IMR-90 (cell line): ENCODE measurements around the gene GGT6. TPM values are rescaled to one million over a fixed set of nuclear protein-coding genes. Genes with fewer than 3 reads are reported as not detected.

Experiments
- ATAC-seq: fragments of 200-7000 bp; cut with Tn5 transposase; 2 replicates; pipeline ENCODE4 v1.9.1; 2020; ENCODE audit warnings: low read depth, mild to moderate bottlenecking, moderate library complexity
- BruUV-seq: library from RNA; stranded (reverse); fragments of 400-500 nt; replicated peaks from 2 replicates; lab custom pipeline; 2021; lab: Mats Ljungman, UMichigan
- CTCF ChIA-PET: fragments of 300-600 bp; formaldehyde crosslinking; extraction: SDS; loops from one replicate; lab custom pipeline; 2021; ENCODE audit warnings: antibody characterized with exemption; lab: Yijun Ruan, JAX
- POLR2A ChIA-PET: fragments of 300-600 bp; sonication (Branson Sonifier 250); formaldehyde crosslinking; loops from one replicate; lab custom pipeline; 2022; ENCODE audit warnings: antibody characterized with exemption; ENCODE audit not compliant: unreplicated experiment; lab: Charles Lee
- DNase-seq: peaks from one replicate; pipeline ENCODE4 v3.0.0; 2013
- H2AFZ ChIP-seq: replicated peaks from 2 replicates; pipeline ENCODE3; 2013; ENCODE audit warnings: low read length, mild to moderate bottlenecking; ENCODE audit not compliant: poor library complexity
- H2AK5ac ChIP-seq: 2 replicates; pipeline ENCODE4 v1.6.1; 2013; ENCODE audit warnings: low read depth, low read length, inconsistent platforms
- H2AK9ac ChIP-seq: replicated peaks from 2 replicates; pipeline ENCODE3; 2013; ENCODE audit warnings: mild to moderate bottlenecking, low read depth, low read length, moderate library complexity; ENCODE audit not compliant: poor library complexity
- H2BK120ac ChIP-seq: 2 replicates; pipeline ENCODE4 v1.6.1; 2013; ENCODE audit warnings: low read depth, low read length, inconsistent platforms
- H2BK15ac ChIP-seq: 3 replicates; pipeline ENCODE4 v1.6.1; 2013; ENCODE audit warnings: low read depth, low read length, inconsistent platforms
- H2BK20ac ChIP-seq: 2 replicates; pipeline ENCODE4 v1.6.1; 2013; ENCODE audit warnings: low read depth, mild to moderate bottlenecking, inconsistent platforms, low read length, moderate library complexity
- H2BK5ac ChIP-seq: 2 replicates; pipeline ENCODE4 v1.6.1; 2013; ENCODE audit warnings: mild to moderate bottlenecking, low read depth, low read length, inconsistent platforms; ENCODE audit not compliant: poor library complexity, severe bottlenecking
- H3K14ac ChIP-seq: replicated peaks from 2 replicates; pipeline ENCODE4 v1.6.1; 2013; ENCODE audit warnings: low read depth, low read length, inconsistent platforms
- H3K18ac ChIP-seq: 2 replicates; pipeline ENCODE4 v1.6.1; 2013; ENCODE audit warnings: low read depth, low read length, control low read depth
- H3K23ac ChIP-seq: 2 replicates; pipeline ENCODE4 v1.6.1; 2013; ENCODE audit warnings: low read depth, low read length, inconsistent platforms
- H3K27ac ChIP-seq: 2 replicates; pipeline ENCODE4 v1.5.1; 2013; ENCODE audit warnings: mild to moderate bottlenecking, control low read depth, low read length; ENCODE audit not compliant: insufficient read depth
- H3K27me3 ChIP-seq: 2 replicates; pipeline ENCODE4 v1.6.1; 2013; ENCODE audit warnings: low read length; ENCODE audit not compliant: control insufficient read depth, insufficient read depth
- H3K36me3 ChIP-seq: 2 replicates; pipeline ENCODE4 v1.6.1; 2013; ENCODE audit warnings: low read length, mixed read lengths; ENCODE audit not compliant: control insufficient read depth, insufficient read depth
- H3K4ac ChIP-seq: 2 replicates; pipeline ENCODE4 v1.6.1; 2013; ENCODE audit warnings: low read depth, low read length, inconsistent platforms
- H3K4me1 ChIP-seq: 2 replicates; pipeline ENCODE4 v1.6.1; 2013; ENCODE audit warnings: low read length, mixed read lengths; ENCODE audit not compliant: control insufficient read depth, insufficient read depth
- H3K4me2 ChIP-seq: 2 replicates; pipeline ENCODE4 v1.6.1; 2013; ENCODE audit warnings: low read depth, mild to moderate bottlenecking, control low read depth, low read length, moderate library complexity
- H3K4me3 ChIP-seq: 2 replicates; pipeline ENCODE4 v1.5.1; 2013; ENCODE audit warnings: low read depth, mild to moderate bottlenecking, control low read depth, low read length, moderate library complexity; ENCODE audit not compliant: insufficient read depth
- H3K56ac ChIP-seq: 2 replicates; pipeline ENCODE4 v1.6.1; 2013; ENCODE audit warnings: low read length, inconsistent platforms; ENCODE audit not compliant: insufficient read depth; ENCODE audit errors: extremely low read depth
- H3K79me1 ChIP-seq, 2 experiments: 2 replicates each; pipeline ENCODE4 v1.6.1; 2013; ENCODE audit warnings: low read length in 2 of 2, inconsistent platforms in 1 of 2, low read depth in 1 of 2
- H3K9ac ChIP-seq: 2 replicates; pipeline ENCODE4 v1.6.1; 2013; ENCODE audit warnings: low read depth, low read length, control low read depth
- H3K9me1 ChIP-seq: 2 replicates; pipeline ENCODE4 v1.6.1; 2013; ENCODE audit warnings: low read length, inconsistent platforms; ENCODE audit not compliant: insufficient read depth
- H3K9me3 ChIP-seq: 2 replicates; pipeline ENCODE4 v1.6.1; 2013; ENCODE audit warnings: low read length; ENCODE audit not compliant: control insufficient read depth, insufficient read depth
- H4K20me1 ChIP-seq: 2 replicates; pipeline ENCODE4 v1.6.1; 2013; ENCODE audit warnings: low read length, inconsistent platforms; ENCODE audit not compliant: insufficient read depth
- H4K5ac ChIP-seq: 2 replicates; pipeline ENCODE4 v1.6.1; 2013; ENCODE audit warnings: mild to moderate bottlenecking, low read depth, low read length, control low read depth
- H4K8ac ChIP-seq, 2 experiments: 2 replicates each; pipeline ENCODE4 v1.6.1; 2013; ENCODE audit warnings: low read depth in 2 of 2, low read length in 2 of 2, control low read depth in 1 of 2, inconsistent platforms in 1 of 2
- H4K91ac ChIP-seq: 2 replicates; pipeline ENCODE4 v1.6.1; 2013; ENCODE audit warnings: low read depth, low read length, inconsistent platforms; ENCODE audit not compliant: insufficient read depth
- BHLHE40 ChIP-seq: fragments of 150-350 bp; IDR thresholded peaks from 2 replicates; pipeline ENCODE4 v1.6.1; 2016; ENCODE audit warnings: mild to moderate bottlenecking, low read depth, low read length
- CEBPB ChIP-seq: IDR thresholded peaks from 2 replicates; pipeline ENCODE4 v1.6.1; 2012; ENCODE audit warnings: low read depth, low read length, improper control_type of control experiment
- CHD1 ChIP-seq: IDR thresholded peaks from 2 replicates; pipeline ENCODE4 v1.6.1; 2012; ENCODE audit warnings: low read depth, low read length, improper control_type of control experiment
- CTCF ChIP-seq: conservative IDR thresholded peaks from 2 replicates; pipeline ENCODE4 v1.5.1; 2012; ENCODE audit warnings: mild to moderate bottlenecking, low read depth, low read length, improper control_type of control experiment
- ELK1 ChIP-seq: fragments of 150-350 bp; IDR thresholded peaks from 2 replicates; pipeline ENCODE4 v1.6.1; 2016; ENCODE audit warnings: low read depth, mild to moderate bottlenecking, low read length, moderate library complexity, borderline replicate concordance
- FOS ChIP-seq: fragments of 150-350 bp; IDR thresholded peaks from 2 replicates; pipeline ENCODE4 v1.6.1; 2016; ENCODE audit warnings: low read depth, low read length
- MAFK ChIP-seq: IDR thresholded peaks from 2 replicates; pipeline ENCODE4 v1.6.1; 2012; ENCODE audit warnings: low read depth, low read length, improper control_type of control experiment
- MAZ ChIP-seq: IDR thresholded peaks from 2 replicates; pipeline ENCODE4 v1.6.1; 2012; ENCODE audit warnings: low read depth, mild to moderate bottlenecking, low read length, improper control_type of control experiment, moderate library complexity, borderline replicate concordance
- NFE2L2 ChIP-seq: fragments of 150-350 bp; IDR thresholded peaks from 2 replicates; pipeline ENCODE4 v1.6.1; 2016; ENCODE audit warnings: low read depth, mild to moderate bottlenecking, low read length
- POLR2A ChIP-seq: IDR thresholded peaks from 2 replicates; pipeline ENCODE4 v1.6.1; 2012; ENCODE audit warnings: mild to moderate bottlenecking, low read depth, low read length
- RAD21 ChIP-seq: IDR thresholded peaks from 2 replicates; pipeline ENCODE4 v1.6.1; 2012; ENCODE audit warnings: low read length, improper control_type of control experiment
- RCOR1 ChIP-seq: IDR thresholded peaks from 2 replicates; pipeline ENCODE4 v1.6.1; 2012; ENCODE audit warnings: mild to moderate bottlenecking, low read length, improper control_type of control experiment; ENCODE audit not compliant: insufficient replicate concordance
- RFX5 ChIP-seq: IDR thresholded peaks from 2 replicates; pipeline ENCODE4 v1.8.0; 2012; ENCODE audit warnings: low read depth, mild to moderate bottlenecking, low read length, moderate library complexity
- SMC3 ChIP-seq: fragments of 150-350 bp; IDR thresholded peaks from 2 replicates; pipeline ENCODE4 v1.6.1; 2016; ENCODE audit warnings: low read depth, mild to moderate bottlenecking, antibody characterized with exemption, low read length, moderate library complexity
- USF2 ChIP-seq: fragments of 150-350 bp; IDR thresholded peaks from 2 replicates; pipeline ENCODE4 v1.6.1; 2017; ENCODE audit warnings: mild to moderate bottlenecking, antibody characterized with exemption, low read length, low read depth
- WGBS, 2 experiments: methylation state at CpG; one replicate each; pipeline versions ENCODE4 v1.1.5 to v1.1.7; 2013; ENCODE audit warnings: missing lambda C conversion rate in 2 of 2; ENCODE audit not compliant: insufficient read length in 1 of 2; ENCODE audit errors: extremely low coverage in 2 of 2; 5-methylcytosine and 5-hydroxymethylcytosine counted together
- dilution Hi-C: fragments of 300-500 bp; cut with HindIII; formaldehyde crosslinking; loops from one replicate; pipeline ENCODE4 v1.14.3; 2018; ENCODE audit warnings: low sequenced_read_pairs; ENCODE audit not compliant: unreplicated experiment
- in situ Hi-C: fragments of 300-500 bp; cut with MboI; formaldehyde crosslinking; loops from 3 replicates; pipeline ENCODE4 v1.14.3; 2019; ENCODE audit warnings: low sequenced_read_pairs, inconsistent platforms, mixed read lengths
- intact Hi-C: fragments of 100-400 bp; cut with micrococcal nuclease; formaldehyde crosslinking; loops from 2 replicates; pipeline ENCODE4 v1.10.0; 2022
- polyA plus RNA-seq, 3 experiments: library from polyadenylated mRNA; depleted of rRNA; stranded (reverse); fragments of >200 nt; gene quantifications; 2 replicates each; pipeline ENCODE4 v1.2.3, GENCODE V29; 2012; ENCODE audit warnings: low replicate concordance in 1 of 3
- total RNA-seq: library from RNA; depleted of rRNA; stranded (reverse); fragments of >200 nt; gene quantifications from 2 replicates; pipeline ENCODE4 v1.2.3, GENCODE V29; 2012

The GGT6 gene
- total and polyA plus RNA-seq, 2 of the 4 experiments (the other 2 are of a cell fraction), result not detected

- Histone ChIP-seq H3K4me2 (no peak overlapping the region), H3K9me3 (no peaks in the 10 kb centered on the region), H3K4me1 (peaks cover 4% of the 10 kb centered on the region; the same call in 1 of the 2 replicates), H2AK5ac (no peak overlapping the region), H4K8ac (no peak overlapping the region), H3K9ac (no peak overlapping the region), H3K9me1 (no peaks in the 10 kb centered on the region), H3K27ac (no peak overlapping the region), H3K27me3 (peaks cover 63% of the 10 kb centered on the region), H3K4me3 (no peak overlapping the region), H2BK5ac (no peak overlapping the region), H2BK20ac (no peak overlapping the region), H4K20me1 (no peaks in the 10 kb centered on the region), H3K18ac (no peak overlapping the region), H3K14ac (no peak overlapping the region), H2BK15ac (no peak overlapping the region), H3K56ac (no peak overlapping the region), H4K91ac (no peak overlapping the region), H2AK9ac (no peak overlapping the region), H3K79me1 (no peaks in the 10 kb centered on the region), H3K23ac (no peak overlapping the region), H3K4ac (no peak overlapping the region), H2BK120ac (no peak overlapping the region), H3K36me3 (no peaks in the 10 kb centered on the region), H2AFZ (no peak overlapping the region), H4K5ac (no peak overlapping the region)
- ChIA-PET POLR2A (no interaction called here), CTCF (no interaction called here)
- TF ChIP-seq SMC3 (no peak), ELK1 (no peak), POLR2A (no peak), MAFK (no peak), RFX5 (no peak), RCOR1 (no peak), NFE2L2 (no peak), FOS (no peak), CTCF (no peak), USF2 (no peak), BHLHE40 (no peak), CEBPB (no peak), CHD1 (no peak), MAZ (no peak), RAD21 (no peak)
- no peak for ATAC-seq
- dilution Hi-C loops (no loop called here), in situ Hi-C loops (no loop called here), intact Hi-C loops (no loop called here)
- WGBS, 2 experiments, result 81% methylated on average over 4 of the region's 22 CpGs; no CpG with 5 or more reads in 1 of the 2 experiments
- DNase-seq, result no peak
- BruUV-seq, result no TSS peak
These were observed 28.7 kb upstream of the GGT6 start for GRCh38 chr17:4588898-4589625.
